H1 (cell line): ENCODE data around the gene SLC35D3. TPM values are rescaled to one million over a fixed set of nuclear protein-coding genes. Genes with fewer than 3 reads are reported as not detected.

Experiments used
- CTCF ChIA-PET: fragments of 300-600 bp; sonication (Branson Sonifier 250); formaldehyde crosslinking; loops from one replicate; lab custom pipeline; 2021; ENCODE audit not compliant: partially characterized antibody; lab: Charles Lee
- POLR2A ChIA-PET: fragments of 300-600 bp; sonication (Branson Sonifier 250); formaldehyde crosslinking; loops from one replicate; lab custom pipeline; 2021; ENCODE audit warnings: inconsistent platforms; ENCODE audit not compliant: partially characterized antibody; lab: Charles Lee
- DNase-seq, 2 experiments: peaks; one replicate each; pipeline versions ENCODE4 v3.0.0 to v3.0.0-alpha.2; 2010 to 2022; ENCODE audit warnings: low spot score in 2 of 2, low read depth in 1 of 2, mixed read lengths in 1 of 2
- FAIRE-seq: peaks from 2 replicates; lab custom pipeline; 2011; peaks lifted over from hg19 to GRCh38; lab: Jason Lieb, UNC
- H2AFZ ChIP-seq: 2 replicates; pipeline ENCODE4 v1.8.1; 2012; ENCODE audit warnings: low read length, inconsistent platforms
- H2AK5ac ChIP-seq: 2 replicates; pipeline ENCODE4 v1.6.1; 2013; ENCODE audit warnings: low read depth, low read length
- H2BK120ac ChIP-seq: replicated peaks from 2 replicates; pipeline ENCODE3; 2013; ENCODE audit warnings: low read depth, low read length, inconsistent platforms
- H2BK12ac ChIP-seq: 2 replicates; pipeline ENCODE4 v1.6.1; 2013; ENCODE audit warnings: low read depth, low read length
- H2BK15ac ChIP-seq: 2 replicates; pipeline ENCODE4 v1.6.1; 2013; ENCODE audit warnings: low read length
- H2BK20ac ChIP-seq: 2 replicates; pipeline ENCODE4 v1.6.1; 2013; ENCODE audit warnings: low read length
- H2BK5ac ChIP-seq: 2 replicates; pipeline ENCODE4 v1.6.1; 2013; ENCODE audit warnings: low read depth, low read length
- H3K14ac ChIP-seq: 2 replicates; pipeline ENCODE4 v1.6.1; 2013; ENCODE audit warnings: inconsistent platforms; ENCODE audit not compliant: insufficient read length
- H3K18ac ChIP-seq: 2 replicates; pipeline ENCODE4 v1.6.1; 2013; ENCODE audit warnings: low read length; ENCODE audit errors: extremely low read depth
- H3K23ac ChIP-seq: 2 replicates; pipeline ENCODE4 v1.6.1; 2013; ENCODE audit warnings: inconsistent platforms; ENCODE audit not compliant: insufficient read length
- H3K23me2 ChIP-seq: 2 replicates; pipeline ENCODE4 v1.6.1; 2013; ENCODE audit warnings: low read depth, low read length
- H3K27ac ChIP-seq: 2 replicates; pipeline ENCODE4 v1.6.1; 2011; ENCODE audit warnings: low read depth, low read length, inconsistent platforms
- H3K27me3 ChIP-seq, 4 experiments: replicated peaks in 1 of 4; 1 replicate in 1 of 4; 2 replicates in 3 of 4; pipeline versions ENCODE4 v1.6.1 to v1.8.1; 2011 to 2013; ENCODE audit warnings: low read length in 3 of 4, mild to moderate bottlenecking in 3 of 4, inconsistent platforms in 2 of 4, mixed read lengths in 2 of 4, moderate library complexity in 1 of 4; ENCODE audit not compliant: control insufficient read depth in 3 of 4, insufficient read depth in 3 of 4; ENCODE audit errors: extremely low read depth in 1 of 4
- H3K36me3 ChIP-seq, 4 experiments: 2 replicates each; pipeline versions ENCODE4 v1.6.1 to v1.8.1; 2011 to 2013; ENCODE audit warnings: mild to moderate bottlenecking in 4 of 4, low read length in 3 of 4, moderate library complexity in 2 of 4, control low read depth in 1 of 4, inconsistent platforms in 1 of 4; ENCODE audit not compliant: insufficient read depth in 4 of 4, control insufficient read depth in 2 of 4
- H3K4ac ChIP-seq: replicated peaks from 2 replicates; pipeline ENCODE3; 2013; ENCODE audit warnings: low read length, low read depth, mixed read lengths, inconsistent platforms; ENCODE audit not compliant: insufficient read length
- H3K4me1 ChIP-seq, 4 experiments: replicated peaks in 1 of 4; 1 replicate in 1 of 4; 2 replicates in 3 of 4; pipeline versions ENCODE4 v1.6.1 to v1.8.1; 2011 to 2013; ENCODE audit warnings: low read length in 3 of 4, inconsistent platforms in 2 of 4, mixed read lengths in 1 of 4; ENCODE audit not compliant: insufficient read depth in 4 of 4, control insufficient read depth in 3 of 4
- H3K4me2 ChIP-seq, 2 experiments: 2 replicates each; pipeline versions ENCODE4 v1.6.1 to v1.8.1; 2011 to 2013; ENCODE audit warnings: low read depth in 2 of 2, low read length in 2 of 2, control low read depth in 1 of 2, inconsistent platforms in 1 of 2, mild to moderate bottlenecking in 1 of 2; ENCODE audit not compliant: insufficient read depth in 1 of 2
- H3K4me3 ChIP-seq, 4 experiments: fragments of 200-600, 300-600 bp in 1 of 4; sonication (generic), shearing (Covaris generic), sonication (Bioruptor Twin) in 1 of 4; 2 replicates each; pipeline versions ENCODE4 v1.5.1 to v1.8.1; 2011 to 2016; ENCODE audit warnings: low read length in 4 of 4, low read depth in 3 of 4, control low read depth in 2 of 4, inconsistent platforms in 2 of 4, mild to moderate bottlenecking in 2 of 4, mixed read lengths in 1 of 4, moderate library complexity in 1 of 4; ENCODE audit not compliant: insufficient read depth in 2 of 4; ENCODE audit errors: extremely low read depth in 1 of 4
- H3K56ac ChIP-seq: replicated peaks from 2 replicates; pipeline ENCODE3; 2013; ENCODE audit warnings: low read depth, mild to moderate bottlenecking, mixed read lengths, low read length, inconsistent platforms; ENCODE audit not compliant: insufficient read length
- H3K79me1 ChIP-seq: 2 replicates; pipeline ENCODE4 v1.6.1; 2013; ENCODE audit warnings: low read depth, low read length, control low read depth
- H3K79me2 ChIP-seq, 2 experiments: 2 replicates each; pipeline versions ENCODE4 v1.6.1 to v1.8.1; 2012 to 2013; ENCODE audit warnings: low read length in 2 of 2, mild to moderate bottlenecking in 2 of 2, inconsistent platforms in 1 of 2; ENCODE audit not compliant: insufficient read depth in 2 of 2, control insufficient read depth in 1 of 2
- H3K9ac ChIP-seq, 4 experiments: replicated peaks in 1 of 4; 1 replicate in 1 of 4; 2 replicates in 3 of 4; pipeline versions ENCODE4 v1.6.1 to v1.8.1; 2011 to 2013; ENCODE audit warnings: low read depth in 3 of 4, low read length in 3 of 4, control low read depth in 2 of 4, mild to moderate bottlenecking in 2 of 4, moderate library complexity in 2 of 4, inconsistent platforms in 1 of 4; ENCODE audit errors: extremely low read depth in 1 of 4
- H3K9me3 ChIP-seq, 2 experiments: 2 replicates each; pipeline versions ENCODE4 v1.6.1 to v1.8.1; 2012 to 2013; ENCODE audit warnings: mild to moderate bottlenecking in 2 of 2, moderate library complexity in 2 of 2, control low read depth in 1 of 2, inconsistent platforms in 1 of 2, low read depth in 1 of 2, low read length in 1 of 2, mixed read lengths in 1 of 2; ENCODE audit not compliant: insufficient read depth in 2 of 2
- H4K20me1 ChIP-seq, 2 experiments: replicated peaks in 1 of 2; 2 replicates each; pipeline versions ENCODE3 to v1.8.1; 2011 to 2013; ENCODE audit warnings: inconsistent platforms in 2 of 2, low read length in 2 of 2, mild to moderate bottlenecking in 1 of 2; ENCODE audit not compliant: insufficient read depth in 2 of 2, control insufficient read depth in 1 of 2
- H4K5ac ChIP-seq: 2 replicates; pipeline ENCODE4 v1.6.1; 2013; ENCODE audit warnings: low read length, low read depth, mixed read lengths, inconsistent platforms; ENCODE audit not compliant: insufficient read length
- H4K8ac ChIP-seq: 2 replicates; pipeline ENCODE4 v1.8.0; 2013; ENCODE audit warnings: mild to moderate bottlenecking, moderate library complexity, low read length, inconsistent platforms; ENCODE audit not compliant: insufficient read depth; ENCODE audit errors: extremely low read depth
- H4K91ac ChIP-seq: replicated peaks from 2 replicates; pipeline ENCODE3; 2013; ENCODE audit warnings: low read length, mixed read lengths, inconsistent platforms; ENCODE audit not compliant: insufficient read length
- BCL11A ChIP-seq, 2 experiments: IDR thresholded peaks; one replicate each; pipeline ENCODE4 v1.6.1; 2011; ENCODE audit warnings: low read depth in 2 of 2, low read length in 2 of 2, mild to moderate bottlenecking in 2 of 2
- CBX8 ChIP-seq: fragments of 300-800, 300-1000 bp; sonication (generic); IDR thresholded peaks from 2 replicates; pipeline ENCODE4 v1.7.1; 2016; ENCODE audit warnings: low read depth, low read length, borderline replicate concordance
- EP300 ChIP-seq, 2 experiments: IDR thresholded peaks; 1 replicate in 1 of 2; 2 replicates in 1 of 2; pipeline ENCODE4 v1.6.1; 2011 to 2012; ENCODE audit warnings: low read depth in 2 of 2, low read length in 2 of 2, mild to moderate bottlenecking in 2 of 2, borderline replicate concordance in 1 of 2, inconsistent platforms in 1 of 2, moderate library complexity in 1 of 2
- EZH2 ChIP-seq: fragments of 200-600 bp; sonication (generic); IDR thresholded peaks from 2 replicates; pipeline ENCODE4 v1.7.1; 2012; ENCODE audit warnings: low read depth, mild to moderate bottlenecking, moderate library complexity, low read length, inconsistent platforms; ENCODE audit not compliant: severe bottlenecking
- HDAC2 ChIP-seq, 2 experiments: fragments of 300-600 bp in 1 of 2; sonication (generic) in 1 of 2; IDR thresholded peaks; 2 replicates each; pipeline ENCODE4 v1.6.1; 2011 to 2012; ENCODE audit warnings: low read depth in 2 of 2, low read length in 2 of 2, mild to moderate bottlenecking in 2 of 2, moderate library complexity in 2 of 2, borderline replicate concordance in 1 of 2, inconsistent platforms in 1 of 2
- JUND ChIP-seq: IDR thresholded peaks from 2 replicates; pipeline ENCODE4 v1.6.1; 2011; ENCODE audit warnings: mild to moderate bottlenecking, improper control_type of control experiment, low read length
- KDM4A ChIP-seq: IDR thresholded peaks from one replicate; pipeline ENCODE4 v1.7.1; 2012; ENCODE audit warnings: low read depth, mild to moderate bottlenecking, moderate library complexity, low read length, inconsistent platforms; ENCODE audit not compliant: severe bottlenecking
- RAD21 ChIP-seq, 2 experiments: IDR thresholded peaks in 1 of 2; conservative IDR thresholded peaks in 1 of 2; 2 replicates each; pipeline ENCODE4 v1.6.1; 2011; ENCODE audit warnings: low read depth in 2 of 2, low read length in 2 of 2, improper control_type of control experiment in 1 of 2, inconsistent platforms in 1 of 2, mild to moderate bottlenecking in 1 of 2, moderate library complexity in 1 of 2
- SP1 ChIP-seq: IDR thresholded peaks from 2 replicates; pipeline ENCODE4 v1.6.1; 2011; ENCODE audit warnings: low read depth, low read length
- TAF1 ChIP-seq: IDR thresholded peaks from 2 replicates; pipeline ENCODE4 v1.6.1; 2011; ENCODE audit warnings: mild to moderate bottlenecking, low read depth, low read length
- TCF12 ChIP-seq: IDR thresholded peaks from 2 replicates; pipeline ENCODE4 v1.6.1; 2011; ENCODE audit warnings: low read depth, mild to moderate bottlenecking, low read length
- WGBS, 2 experiments: shearing (Covaris generic) in 1 of 2; methylation state at CpG; one replicate each; pipeline versions ENCODE4 v1.1.6 to v1.1.7; 2013 to 2015; ENCODE audit warnings: low lambda C conversion rate in 2 of 2, mixed read lengths in 2 of 2, inconsistent platforms in 1 of 2, low coverage in 1 of 2, missing lambda C conversion rate in 1 of 2; ENCODE audit not compliant: insufficient replicate concordance in 2 of 2, insufficient coverage in 1 of 2, insufficient read length in 1 of 2; ENCODE audit errors: extremely low coverage in 1 of 2, missing lambda C conversion rate in 1 of 2; 5-methylcytosine and 5-hydroxymethylcytosine counted together
- polyA plus RNA-seq, 7 experiments: library from polyadenylated mRNA; depleted of rRNA in 3 of 7; stranded (reverse) in 5 of 7; unstranded in 2 of 7; fragments of >200 nt in 5 of 7; fragments of 200-250 nt in 2 of 7; gene quantifications; 1 replicate in 5 of 7; 2 replicates in 1 of 7; 4 replicates in 1 of 7; pipeline versions ENCODE4 v1.2.1 to v1.2.3, GENCODE V29; 2011 to 2013; ENCODE audit warnings: missing spikeins in 2 of 7, mixed read lengths in 2 of 7
- total RNA-seq: library from RNA; stranded (reverse); fragmentation: NEBNext Ultra II Directional; extraction: Animal tissue kit (Norgen Biotek cat#: 25700); gene quantifications from 2 replicates; pipeline ENCODE4 v1.2.1, GENCODE V29; 2021
- TF ChIP-seq, protein P1 (sequence below): IDR thresholded peaks from 2 replicates; pipeline ENCODE4 v1.6.1; 2011; ENCODE audit warnings: low read length, improper control_type of control experiment

Gene SLC35D3
- total and polyA plus RNA-seq, 2 of the 8 experiments (the other 6 are each of a cell fraction or from before 2014, with no cell fraction given) = 0.27 to 0.39 TPM

DNA sequence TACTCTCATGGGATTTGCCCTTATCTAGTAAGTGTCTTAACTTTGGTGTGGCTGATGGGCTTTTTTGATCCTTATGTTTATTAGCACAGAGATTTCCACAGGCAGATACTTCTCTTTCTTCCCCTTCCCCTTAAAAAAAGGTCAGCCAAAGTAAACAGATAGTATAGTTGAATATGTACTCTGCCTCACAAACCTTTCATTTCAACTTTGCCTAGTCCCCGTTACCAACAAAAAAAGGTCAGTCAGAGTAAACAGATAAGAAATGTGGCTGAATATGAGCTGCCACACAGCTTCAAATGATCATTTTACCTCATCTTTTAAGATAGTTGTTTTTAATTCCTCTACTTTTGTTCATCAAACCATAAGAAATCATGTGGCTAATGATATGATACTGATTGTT, 34.1 kb upstream of the SLC35D3 start:
- Histone ChIP-seq H3K9me3 (no peaks in the 10 kb centered on the region), H4K20me1 (no peaks in the 10 kb centered on the region), H3K56ac (no peak overlapping the region), H2BK120ac (no peak overlapping the region), H3K4me1 (no peaks in the 10 kb centered on the region), H3K27me3 (peaks cover 0 to 1% (median 0%) of the 10 kb centered on the region in 4 experiments; a peak in 1 of 7 replicates), H2BK12ac (no peak overlapping the region), H2BK15ac (no peak overlapping the region), H3K79me1 (no peaks in the 10 kb centered on the region), H3K4me3 (no peak overlapping the region), H3K14ac (no peak overlapping the region), H2AK5ac (no peak overlapping the region), H3K79me2 (no peaks in the 10 kb centered on the region), H4K91ac (no peak overlapping the region), H2BK5ac (no peak overlapping the region), H4K8ac (no peak overlapping the region), H3K36me3 (no peaks in the 10 kb centered on the region), H3K4ac (no peak overlapping the region), H3K4me2 (no peak overlapping the region), H3K9ac (no peak overlapping the region), H3K18ac (no peak overlapping the region), H3K23me2 (no peaks in the 10 kb centered on the region), H2BK20ac (no peak overlapping the region), H4K5ac (no peak overlapping the region), H3K23ac (no peak overlapping the region), H3K27ac (no peak overlapping the region), H2AFZ (no peak overlapping the region)
- ChIA-PET CTCF (interaction anchor here (0.6 to 1.5 kb wide), 2 partner anchors 76 to 128 kb away, joined by 3 read pairs; no protein-coding TSS in a partner anchor), POLR2A (no interaction called here)
- WGBS, 2 experiments = 0% methylated on average over 1 of the region's 1 CpG; no CpG with 5 or more reads in 1 of the 2 experiments
- FAIRE-seq = no peak
- DNase-seq = no peak
- TF ChIP-seq, protein P1, sequence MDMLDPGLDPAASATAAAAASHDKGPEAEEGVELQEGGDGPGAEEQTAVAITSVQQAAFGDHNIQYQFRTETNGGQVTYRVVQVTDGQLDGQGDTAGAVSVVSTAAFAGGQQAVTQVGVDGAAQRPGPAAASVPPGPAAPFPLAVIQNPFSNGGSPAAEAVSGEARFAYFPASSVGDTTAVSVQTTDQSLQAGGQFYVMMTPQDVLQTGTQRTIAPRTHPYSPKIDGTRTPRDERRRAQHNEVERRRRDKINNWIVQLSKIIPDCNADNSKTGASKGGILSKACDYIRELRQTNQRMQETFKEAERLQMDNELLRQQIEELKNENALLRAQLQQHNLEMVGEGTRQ = no peak
- TF ChIP-seq EZH2 = no peak
- TF ChIP-seq RAD21 (IDR thresholded peaks at IDR 0.05 in 1 of 2, conservative IDR thresholded peaks at IDR 0.05 in 1 of 2; ENCODE audit: low read depth in 2 of 2, low read length in 2 of 2) = no peak
- no peak for TF ChIP-seq SP1
- no peak for TF ChIP-seq TCF12
- TF ChIP-seq JUND = no peak
- no peak for TF ChIP-seq KDM4A
- no peak for TF ChIP-seq BCL11A (IDR thresholded peaks at IDR 0.05; ENCODE audit: low read depth in 2 of 2, low read length in 2 of 2)
- TF ChIP-seq CBX8 = no peak
- no peak for TF ChIP-seq TAF1
- no peak for TF ChIP-seq EP300 (IDR thresholded peaks at IDR 0.05; ENCODE audit: borderline replicate concordance in 1 of 2, low read depth in 2 of 2, low read length in 2 of 2)
- no peak for TF ChIP-seq HDAC2 (IDR thresholded peaks at IDR 0.05; ENCODE audit: borderline replicate concordance in 1 of 2, low read depth in 2 of 2, low read length in 2 of 2)
